GM12878 (cell line): ENCODE results near the gene RNFT2. TPM values are rescaled to one million over a fixed set of nuclear protein-coding genes. Genes with fewer than 3 reads are reported as not detected.

ENCODE experiments used
- ATAC-seq: fragments of 200-7000 bp; cut with Tn5 transposase; 3 replicates; pipeline ENCODE4 v1.9.1; 2020; ENCODE audit warnings: mild to moderate bottlenecking, moderate library complexity
- BruUV-seq: library from RNA; stranded (reverse); fragments of 400-500 nt; replicated peaks from 2 replicates; lab custom pipeline; 2021; lab: Mats Ljungman, UMichigan
- CTCF ChIA-PET: fragments of 300-600 bp; sonication (Branson Sonifier 250); formaldehyde crosslinking; extraction: SDS; loops from one replicate; lab custom pipeline; 2021; ENCODE audit warnings: inconsistent platforms; lab: Yijun Ruan, JAX
- POLR2A ChIA-PET: fragments of 350-600 bp; formaldehyde crosslinking; extraction: SDS; loops from one replicate; lab custom pipeline; 2021; ENCODE audit warnings: inconsistent platforms; lab: Charles Lee
- RAD21 ChIA-PET: fragments of 300-600 bp; sonication (Branson Sonifier 250); formaldehyde crosslinking; loops from one replicate; lab custom pipeline; 2023; ENCODE audit warnings: antibody characterized with exemption; ENCODE audit not compliant: unreplicated experiment; lab: Charles Lee
- SMC1A ChIA-PET: fragments of 300-600 bp; sonication (Branson Sonifier 250); formaldehyde crosslinking; loops from one replicate; lab custom pipeline; 2023; ENCODE audit not compliant: unreplicated experiment, uncharacterized antibody; lab: Charles Lee
- DNase-seq: peaks from one replicate; pipeline ENCODE4 v3.0.0-alpha.2; 2011; ENCODE audit warnings: low read depth, low spot score
- FAIRE-seq: peaks from 3 replicates; lab custom pipeline; 2011; peaks lifted over from hg19 to GRCh38; lab: Jason Lieb, UNC
- H2AFZ ChIP-seq: 2 replicates; pipeline ENCODE4 v1.6.0; 2011; ENCODE audit warnings: low read depth, low read length, control low read depth; ENCODE audit not compliant: control insufficient read depth
- H3K27ac ChIP-seq: 2 replicates; pipeline ENCODE4 v1.5.1; 2011; ENCODE audit warnings: control low read depth; ENCODE audit not compliant: control insufficient read depth, insufficient read depth
- H3K27me3 ChIP-seq, 2 experiments: replicated peaks in 1 of 2; 2 replicates each; pipeline versions ENCODE4 v1.6.0 to v1.6.1; 2011; ENCODE audit warnings: low read length in 1 of 2; ENCODE audit not compliant: control insufficient read depth in 2 of 2, insufficient read depth in 2 of 2
- H3K36me3 ChIP-seq, 2 experiments: 2 replicates each; pipeline ENCODE4 v1.5.1; 2011; ENCODE audit warnings: low read length in 1 of 2; ENCODE audit not compliant: control insufficient read depth in 2 of 2, insufficient read depth in 2 of 2
- H3K4me1 ChIP-seq: 2 replicates; pipeline ENCODE4 v1.6.1; 2011; ENCODE audit warnings: mild to moderate bottlenecking, low read length, moderate library complexity, mixed read lengths; ENCODE audit not compliant: control insufficient read depth, insufficient read depth
- H3K4me2 ChIP-seq: 2 replicates; pipeline ENCODE4 v1.6.0; 2011; ENCODE audit warnings: control low read depth; ENCODE audit not compliant: control insufficient read depth, insufficient read depth
- H3K4me3 ChIP-seq: fragments of 200-600 bp; sonication (generic); 2 replicates; pipeline ENCODE4 v1.5.1; 2016
- H3K79me2 ChIP-seq: 2 replicates; pipeline ENCODE4 v1.6.0; 2011; ENCODE audit warnings: low read length; ENCODE audit not compliant: control insufficient read depth, insufficient read depth
- H3K9ac ChIP-seq: 2 replicates; pipeline ENCODE4 v1.8.0; 2011; ENCODE audit warnings: low read length, control low read depth, mixed read lengths; ENCODE audit not compliant: control insufficient read depth, insufficient read depth
- H3K9me3 ChIP-seq: replicated peaks from 3 replicates; pipeline ENCODE4 v1.5.1; 2011; ENCODE audit warnings: mild to moderate bottlenecking, low read length; ENCODE audit not compliant: control insufficient read depth, insufficient read depth
- H4K20me1 ChIP-seq: 2 replicates; pipeline ENCODE4 v1.6.0; 2011; ENCODE audit not compliant: control insufficient read depth, insufficient read depth
- BHLHE40 ChIP-seq, 2 experiments: fragments of 450-650 bp in 1 of 2; IDR thresholded peaks; 2 replicates each; pipeline ENCODE4 v1.6.1; 2011 to 2017; ENCODE audit warnings: low read depth in 2 of 2, borderline replicate concordance in 1 of 2, improper control_type of control experiment in 1 of 2, low read length in 1 of 2, mild to moderate bottlenecking in 1 of 2
- EGR1 ChIP-seq, 2 experiments: IDR thresholded peaks; 1 replicate in 1 of 2; 2 replicates in 1 of 2; pipeline ENCODE4 v1.6.1; 2011 to 2012; ENCODE audit warnings: low read depth in 2 of 2, low read length in 2 of 2, borderline replicate concordance in 1 of 2, mild to moderate bottlenecking in 1 of 2, moderate library complexity in 1 of 2
- ESRRA ChIP-seq: IDR thresholded peaks from 2 replicates; pipeline ENCODE4 v1.6.1; 2012; ENCODE audit warnings: mild to moderate bottlenecking, low read length, improper control_type of control experiment
- HDAC6 ChIP-seq: fragments of 200-600 bp; sonication (generic); IDR thresholded peaks from one replicate; pipeline ENCODE4 v1.8.0; 2017; ENCODE audit warnings: antibody characterized with exemption; ENCODE audit not compliant: unreplicated experiment
- HDGF ChIP-seq: fragments of 450-650 bp; IDR thresholded peaks from 2 replicates; pipeline ENCODE4 v1.6.1; 2016; ENCODE audit warnings: antibody characterized with exemption
- IKZF1 ChIP-seq: fragments of 450-650 bp; conservative IDR thresholded peaks from 2 replicates; pipeline ENCODE4 v1.6.1; 2017; ENCODE audit warnings: antibody characterized with exemption, mild to moderate bottlenecking
- NBN ChIP-seq: fragments of 450-650 bp; IDR thresholded peaks from 2 replicates; pipeline ENCODE4 v1.6.1; 2016
- PKNOX1 ChIP-seq: fragments of 450-650 bp; IDR thresholded peaks from 2 replicates; pipeline ENCODE4 v1.6.1; 2016; ENCODE audit warnings: mild to moderate bottlenecking
- PML ChIP-seq: IDR thresholded peaks from 2 replicates; pipeline ENCODE4 v1.6.1; 2012; ENCODE audit warnings: low read length, inconsistent platforms
- SP1 ChIP-seq: IDR thresholded peaks from one replicate; pipeline ENCODE4 v1.6.1; 2011; ENCODE audit warnings: low read depth, low read length
- ZBTB40 ChIP-seq: fragments of 450-650 bp; IDR thresholded peaks from 2 replicates; pipeline ENCODE4 v1.6.1; 2016; ENCODE audit warnings: mild to moderate bottlenecking, moderate library complexity, borderline replicate concordance
- ZZZ3 ChIP-seq: IDR thresholded peaks from 2 replicates; pipeline ENCODE4 v1.6.1; 2011; ENCODE audit warnings: low read depth; ENCODE audit not compliant: control insufficient read depth, insufficient read length
- WGBS: methylation state at CpG from one replicate; pipeline ENCODE4 v1.1.6; 2016; ENCODE audit warnings: low lambda C conversion rate; ENCODE audit not compliant: insufficient replicate concordance, insufficient coverage; ENCODE audit errors: missing lambda C conversion rate; 5-methylcytosine and 5-hydroxymethylcytosine counted together
- in situ Hi-C: fragments of 300-500 bp; cut with MboI; formaldehyde crosslinking; loops from 9 replicates; pipeline ENCODE4 v1.14.3; 2018; ENCODE audit warnings: mixed read lengths
- intact Hi-C: fragments of 100-400 bp; cut with micrococcal nuclease; formaldehyde crosslinking; loops from one replicate; pipeline ENCODE4 v1.14.2; 2022; ENCODE audit not compliant: unreplicated experiment
- polyA plus RNA-seq, 11 experiments: library from polyadenylated mRNA; depleted of rRNA in 4 of 11; unstranded in 6 of 11; stranded (reverse) in 5 of 11; fragments of >200 nt; fragmentation: Nextera tagmentation in 4 of 11; fragmentation: Illumina TruSeq in 1 of 11; extraction: Ambion mirVana in 4 of 11; extraction: Trizol in 1 of 11; gene quantifications; 1 replicate in 1 of 11; 2 replicates in 10 of 11; pipeline versions ENCODE4 v1.2.1 to v1.2.3, GENCODE V29; 2011 to 2016; ENCODE audit warnings: inconsistent platforms in 2 of 11, missing spikeins in 2 of 11, low read depth in 1 of 11
- total RNA-seq, 4 experiments: library from RNA; depleted of rRNA in 3 of 4; stranded (reverse); fragments of >200 nt in 3 of 4; fragmentation: Illumina TruSeq in 1 of 4; extraction: Trizol in 1 of 4; gene quantifications; 2 replicates each; pipeline versions ENCODE4 v1.2.1 to v1.2.3, GENCODE V29; 2013 to 2021

RNFT2 gene
- total and polyA plus RNA-seq, 10 of the 15 experiments (the other 5 are each of a cell fraction or from before 2014, with no cell fraction given), result 2.5 to 17.3 (median 9.7) TPM

GRCh38 chr12:116821291-116821690 lies 83.2 kb downstream of the RNFT2 start (continued):
- TF ChIP-seq PKNOX1 (no peak), ZZZ3 (no peak), ESRRA (no peak)

GRCh38 chr12:116827432-116827831 lies 89.3 kb downstream of the RNFT2 start:
- BruUV-seq, result no TSS peak
- Histone ChIP-seq H3K27ac (no peak overlapping the region), H3K4me3 (no peak overlapping the region), H2AFZ (no peak overlapping the region), H3K4me2 (no peak overlapping the region), H3K4me1 (no peaks in the 10 kb centered on the region), H3K36me3 (no peaks in the 10 kb centered on the region), H3K79me2 (no peaks in the 10 kb centered on the region), H3K27me3 (no peaks in the 10 kb centered on the region), H3K9me3 (no peaks in the 10 kb centered on the region), H3K9ac (no peak overlapping the region), H4K20me1 (no peaks in the 10 kb centered on the region)
- ChIA-PET POLR2A (no interaction called here), RAD21 (no interaction called here), CTCF (no interaction called here), SMC1A (no interaction called here)
- FAIRE-seq, result no peak
- 87% methylated on average over 4 of the region's 4 CpGs for WGBS
- in situ Hi-C loops, result no loop called here
- intact Hi-C loops, result no loop called here
- no peak for ATAC-seq
- DNase-seq, result no peak
- TF ChIP-seq EGR1 (IDR thresholded peaks at IDR 0.05; ENCODE audit: borderline replicate concordance in 1 of 2, low read depth in 2 of 2, low read length in 2 of 2) (no peak), SP1 (no peak), HDGF (no peak), BHLHE40 (IDR thresholded peaks at IDR 0.05; ENCODE audit: borderline replicate concordance in 1 of 2, low read depth in 2 of 2, low read length in 1 of 2) (no peak), IKZF1 (no peak), PML (no peak), NBN (no peak), HDAC6 (no peak), ZBTB40 (peak; percentile 56; the same call in 1 of the 2 replicates)
